K562 (cell line): ENCODE results near the gene PPP1R37. TPM values are rescaled to one million over a fixed set of nuclear protein-coding genes. Genes with fewer than 3 reads are reported as not detected.

Experiments used
- BRF2 ChIP-seq: IDR thresholded peaks from 3 replicates; pipeline ENCODE4 v1.6.1; 2011; ENCODE audit warnings: borderline replicate concordance, mild to moderate bottlenecking; ENCODE audit not compliant: insufficient read length, insufficient read depth
- CC2D1A ChIP-seq: fragments of 450-650 bp; IDR thresholded peaks from 2 replicates; pipeline ENCODE4 v1.6.1; 2017; ENCODE audit warnings: mild to moderate bottlenecking
- COPS2 ChIP-seq: fragments of 450-650 bp; conservative IDR thresholded peaks from 2 replicates; pipeline ENCODE4 v1.6.1; 2016; ENCODE audit warnings: mild to moderate bottlenecking, moderate library complexity
- ESRRA ChIP-seq: fragments of 450-650 bp; IDR thresholded peaks from 2 replicates; pipeline ENCODE4 v1.6.1; 2014; ENCODE audit warnings: low read depth, mild to moderate bottlenecking, moderate library complexity, borderline replicate concordance
- MCM3 ChIP-seq: fragments of 450-650 bp; IDR thresholded peaks from 2 replicates; pipeline ENCODE4 v1.6.1; 2016
- MITF ChIP-seq: IDR thresholded peaks from 2 replicates; pipeline ENCODE4 v1.6.1; 2014; ENCODE audit warnings: antibody characterized with exemption
- SMARCA4 ChIP-seq: fragments of 450-650 bp; IDR thresholded peaks from 2 replicates; pipeline ENCODE4 v1.6.1; 2016
- THRAP3 ChIP-seq: fragments of 450-650 bp; IDR thresholded peaks from 2 replicates; pipeline ENCODE4 v1.6.1; 2016; ENCODE audit warnings: mild to moderate bottlenecking, inconsistent platforms, borderline replicate concordance
- TOE1 ChIP-seq, 2 experiments: fragments of 450-650 bp in 1 of 2; sonication (generic) in 1 of 2; formaldehyde crosslinking in 1 of 2; IDR thresholded peaks; 2 replicates each; pipeline versions ENCODE4 v1.7.1 to v1.8.0; 2016 to 2022; ENCODE audit warnings: borderline replicate concordance in 2 of 2, mild to moderate bottlenecking in 2 of 2, antibody characterized with exemption in 1 of 2, inconsistent platforms in 1 of 2, low read depth in 1 of 2, missing genetic modification reagents in 1 of 2, moderate library complexity in 1 of 2
- ZBTB43 ChIP-seq: sonication (generic); formaldehyde crosslinking; IDR thresholded peaks from 2 replicates; pipeline ENCODE4 v1.8.0; 2023; ENCODE audit warnings: mild to moderate bottlenecking, missing genetic modification reagents
- ZFP36 ChIP-seq: fragments of 150-350 bp; IDR thresholded peaks from 2 replicates; pipeline ENCODE4 v1.6.1; 2018; ENCODE audit warnings: low read length, low read depth; ENCODE audit not compliant: partially characterized antibody
- ZNF124 ChIP-seq: sonication (generic); formaldehyde crosslinking; IDR thresholded peaks from 2 replicates; pipeline ENCODE4 v1.8.1; 2022; ENCODE audit warnings: missing genetic modification reagents
- ZNF175 ChIP-seq: fragments of 200-800 bp; sonication (Bioruptor generic); IDR thresholded peaks from 2 replicates; pipeline ENCODE4 v1.6.1; 2016; ENCODE audit warnings: low read depth, mild to moderate bottlenecking, missing genetic modification characterization, missing compliant biosample characterization
- ZNF232 ChIP-seq: sonication (generic); formaldehyde crosslinking; IDR thresholded peaks from 2 replicates; pipeline ENCODE4 v1.8.0; 2022; ENCODE audit warnings: mild to moderate bottlenecking, missing genetic modification reagents
- ZNF277 ChIP-seq: fragments of 250-450 bp; sonication (Bioruptor Pico); IDR thresholded peaks from 2 replicates; pipeline ENCODE4 v1.8.0; 2022; ENCODE audit warnings: inconsistent platforms, mild to moderate bottlenecking, moderate library complexity, borderline replicate concordance
- ZNF707 ChIP-seq: fragments of 250-450 bp; sonication (Bioruptor Pico); conservative IDR thresholded peaks from 2 replicates; pipeline ENCODE4 v1.8.0; 2022; ENCODE audit warnings: inconsistent platforms, mild to moderate bottlenecking, moderate library complexity
- polyA plus RNA-seq, 8 experiments: library from polyadenylated mRNA; depleted of rRNA in 4 of 8; stranded (reverse) in 5 of 8; unstranded in 3 of 8; fragments of >200 nt; fragmentation: Nextera tagmentation in 2 of 8; fragmentation: Illumina TruSeq in 1 of 8; extraction: Ambion mirVana in 2 of 8; extraction: Trizol in 1 of 8; gene quantifications; 2 replicates each; pipeline versions ENCODE4 v1.2.1 to v1.2.3, GENCODE V29; 2011 to 2014; ENCODE audit warnings: inconsistent platforms in 1 of 8, missing spikeins in 1 of 8
- total RNA-seq, 7 experiments: library from RNA; depleted of rRNA in 6 of 7; stranded (reverse); fragments of >200 nt in 6 of 7; fragmentation: Illumina TruSeq in 2 of 7; extraction: Trizol in 2 of 7; gene quantifications; 2 replicates each; pipeline versions ENCODE4 v1.2.1 to v1.2.3, GENCODE V29; 2011 to 2021; ENCODE audit warnings: low replicate concordance in 1 of 7
- TF ChIP-seq, protein P1 (sequence below): fragments of 450-650 bp; IDR thresholded peaks from 2 replicates; pipeline ENCODE4 v1.6.1; 2016; ENCODE audit warnings: low read depth, mild to moderate bottlenecking, moderate library complexity
- TF ChIP-seq, protein P2 (sequence below): fragments of 250-450 bp; sonication (Bioruptor Pico); IDR thresholded peaks from 2 replicates; pipeline ENCODE4 v1.5.0; 2021; ENCODE audit warnings: mild to moderate bottlenecking, borderline replicate concordance

Gene PPP1R37
- total and polyA plus RNA-seq, 9 of the 15 experiments (the other 6 are each of a cell fraction or from before 2014, with no cell fraction given): 0.04 to 20.3 (median 7.3) TPM

- TF ChIP-seq ZNF707 (CRISPR knock-in tag) (0 out of 2 replicates have a peak, but pooled peaks have one; percentile 15), THRAP3 (no peak), ZBTB43 (CRISPR knock-in tag) (peak; percentile 61), COPS2 (no peak), ZNF232 (no peak; the same call in 1 of the 2 replicates), BRF2 (no peak), TOE1 (IDR thresholded peaks at IDR 0.05; ENCODE audit: borderline replicate concordance) (peak; percentile 73; the same call in 1 of the 2 replicates), TOE1 (CRISPR knock-in tag; IDR thresholded peaks at IDR 0.05; ENCODE audit: borderline replicate concordance, low read depth) (no peak; the same call in 1 of the 2 replicates), MITF (peak; percentile 78; the same call in 1 of the 2 replicates), ESRRA (peak; percentile 85), ZNF175 (peak; percentile 69; the same call in 1 of the 2 replicates), CC2D1A (no peak), ZNF277 (CRISPR knock-in tag) (no peak), ZNF124 (CRISPR knock-in tag) (0 out of 2 replicates have a peak, but pooled peaks have one; percentile 21), SMARCA4 (no peak), MCM3 (no peak), ZFP36 (no peak)
- TF ChIP-seq, protein P1, sequence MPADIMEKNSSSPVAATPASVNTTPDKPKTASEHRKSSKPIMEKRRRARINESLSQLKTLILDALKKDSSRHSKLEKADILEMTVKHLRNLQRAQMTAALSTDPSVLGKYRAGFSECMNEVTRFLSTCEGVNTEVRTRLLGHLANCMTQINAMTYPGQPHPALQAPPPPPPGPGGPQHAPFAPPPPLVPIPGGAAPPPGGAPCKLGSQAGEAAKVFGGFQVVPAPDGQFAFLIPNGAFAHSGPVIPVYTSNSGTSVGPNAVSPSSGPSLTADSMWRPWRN: no peak
- TF ChIP-seq, protein P2, sequence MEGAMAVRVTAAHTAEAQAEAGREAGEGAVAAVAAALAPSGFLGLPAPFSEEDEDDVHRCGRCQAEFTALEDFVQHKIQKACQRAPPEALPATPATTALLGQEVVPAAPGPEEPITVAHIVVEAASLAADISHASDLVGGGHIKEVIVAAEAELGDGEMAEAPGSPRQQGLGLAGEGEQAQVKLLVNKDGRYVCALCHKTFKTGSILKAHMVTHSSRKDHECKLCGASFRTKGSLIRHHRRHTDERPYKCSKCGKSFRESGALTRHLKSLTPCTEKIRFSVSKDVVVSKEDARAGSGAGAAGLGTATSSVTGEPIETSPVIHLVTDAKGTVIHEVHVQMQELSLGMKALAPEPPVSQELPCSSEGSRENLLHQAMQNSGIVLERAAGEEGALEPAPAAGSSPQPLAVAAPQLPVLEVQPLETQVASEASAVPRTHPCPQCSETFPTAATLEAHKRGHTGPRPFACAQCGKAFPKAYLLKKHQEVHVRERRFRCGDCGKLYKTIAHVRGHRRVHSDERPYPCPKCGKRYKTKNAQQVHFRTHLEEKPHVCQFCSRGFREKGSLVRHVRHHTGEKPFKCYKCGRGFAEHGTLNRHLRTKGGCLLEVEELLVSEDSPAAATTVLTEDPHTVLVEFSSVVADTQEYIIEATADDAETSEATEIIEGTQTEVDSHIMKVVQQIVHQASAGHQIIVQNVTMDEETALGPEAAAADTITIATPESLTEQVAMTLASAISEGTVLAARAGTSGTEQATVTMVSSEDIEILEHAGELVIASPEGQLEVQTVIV (CRISPR knock-in tag): peak; percentile 32; the same call in 1 of the 2 replicates
Observed at GRCh38 chr19:45079063-45079910, 13.7 kb upstream of the PPP1R37 start, which contains the start of gene GEMIN7 (continued).
